Urinary bladder (tissue), 4 donors: Measurements from ENCODE around the gene SLC48A1. TPM values are rescaled to one million over a fixed set of nuclear protein-coding genes. Genes with fewer than 3 reads are reported as not detected.

Experiments used
- DNase-seq: peaks from one replicate; pipeline ENCODE4 v3.0.0-alpha.2; 2015; ENCODE audit errors: extremely low spot score
- H3K27ac ChIP-seq: one replicate; pipeline ENCODE4 v1.5.1; 2013; ENCODE audit warnings: low read depth, mild to moderate bottlenecking, moderate library complexity
- H3K36me3 ChIP-seq: one replicate; pipeline ENCODE4 v1.6.1; 2013; ENCODE audit warnings: mild to moderate bottlenecking, moderate library complexity; ENCODE audit not compliant: insufficient read depth
- H3K4me1 ChIP-seq: one replicate; pipeline ENCODE4 v1.6.1; 2013; ENCODE audit warnings: mild to moderate bottlenecking, moderate library complexity; ENCODE audit not compliant: insufficient read depth
- H3K4me3 ChIP-seq: one replicate; pipeline ENCODE4 v1.5.1; 2013; ENCODE audit warnings: low read depth, low read length
- WGBS: extraction: QIAGEN DNeasy Blood & Tissue Kit; methylation state at CpG from one replicate; pipeline ENCODE4 v1.1.7; 2013; 5-methylcytosine and 5-hydroxymethylcytosine counted together
- polyA plus RNA-seq: library from polyadenylated mRNA; stranded (reverse); fragments of 200-250 nt; gene quantifications from one replicate; pipeline ENCODE4 v1.2.3, GENCODE V29; 2013
- total RNA-seq: library from RNA; depleted of rRNA; stranded (reverse); fragments of >200 nt; gene quantifications from one replicate; pipeline ENCODE4 v1.2.3, GENCODE V29; 2014
- donor health status: healthy with polysubstance abuse.
- donor health status: healthy.

Gene SLC48A1
- total and polyA plus RNA-seq, 2 donors, result 8.6 to 31.1 TPM

DNA sequence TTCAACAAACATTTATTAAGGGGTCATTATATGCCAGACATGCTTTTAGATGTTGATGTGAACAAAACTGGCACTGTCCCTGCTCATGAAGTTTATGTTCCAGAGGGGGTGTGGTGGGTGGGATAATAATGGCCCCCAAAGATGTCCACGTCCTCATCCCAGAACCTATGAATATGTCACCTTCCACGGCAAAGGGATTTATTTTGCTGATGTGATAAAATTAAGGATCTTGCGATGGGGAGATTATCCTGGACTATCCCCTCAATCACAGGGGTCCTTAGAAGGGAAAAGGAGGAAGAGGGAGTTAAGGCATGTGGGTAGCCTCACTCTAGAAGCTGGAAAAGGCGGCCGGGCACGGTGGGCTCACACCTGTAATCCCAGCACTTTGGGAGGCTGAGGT, 1.7 kb upstream of the SLC48A1 start:
- WGBS, result 80% methylated on average over 6 of the region's 6 CpGs
- Histone ChIP-seq H3K4me3 (no peak overlapping the region), H3K36me3 (no peaks in the 10 kb centered on the region), H3K27ac (no peak overlapping the region), H3K4me1 (no peaks in the 10 kb centered on the region)
- no peak for DNase-seq

DNA sequence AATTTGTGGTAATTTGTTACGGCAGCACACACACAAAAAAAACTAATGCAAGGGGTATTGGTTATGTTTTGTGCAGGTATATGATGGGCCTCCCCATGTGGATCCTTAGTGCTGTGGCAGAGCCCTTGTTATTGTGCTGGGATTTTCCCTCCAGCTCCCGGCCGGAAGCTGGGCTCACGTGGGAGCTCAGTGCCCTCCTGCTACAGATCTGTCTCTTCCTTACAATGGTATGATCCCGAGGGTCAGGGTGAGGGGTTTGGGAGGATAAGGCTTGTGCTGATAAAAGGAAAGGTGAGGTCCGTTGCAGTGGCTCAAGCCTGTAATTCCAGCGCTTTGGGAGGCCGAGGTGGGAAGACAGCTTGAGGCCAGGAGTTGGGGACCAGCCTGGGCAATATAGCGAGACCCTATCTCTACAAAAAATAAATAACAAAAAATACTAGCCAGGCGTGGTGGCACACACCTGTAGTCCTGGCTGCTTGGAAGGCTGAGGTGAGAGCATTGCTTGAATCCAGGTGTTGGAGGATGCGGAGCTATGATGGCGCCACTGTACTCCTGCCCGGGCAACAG, 861 bp upstream of the SLC48A1 start:
- H3K36me3 ChIP-seq, result no peaks in the 10 kb centered on the region
- H3K27ac ChIP-seq, result no peak overlapping the region
- 77% methylated on average over 13 of the region's 13 CpGs for WGBS
- H3K4me1 ChIP-seq, result no peaks in the 10 kb centered on the region
- H3K4me3 ChIP-seq, result no peak overlapping the region
- no peak for DNase-seq

DNA sequence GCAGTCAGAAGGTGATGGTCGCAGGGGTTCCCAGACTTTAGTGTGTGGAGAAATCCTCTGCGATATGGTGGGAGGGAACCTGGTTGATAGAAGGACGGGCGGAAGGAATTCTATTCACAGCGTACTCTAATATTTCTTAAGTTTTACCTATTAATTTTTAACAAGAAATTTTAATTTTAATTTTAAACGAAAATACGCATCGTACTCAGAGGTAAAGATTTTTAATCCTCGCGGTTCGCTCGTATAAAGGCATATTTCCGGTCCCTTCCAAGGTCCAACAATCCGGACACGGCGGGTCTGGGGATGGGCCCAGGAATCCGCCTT, 338 bp upstream of the SLC48A1 start:
- WGBS, result 11% methylated on average over 17 of the region's 17 CpGs
- Histone ChIP-seq H3K27ac (no peak overlapping the region), H3K4me1 (no peaks in the 10 kb centered on the region), H3K36me3 (no peaks in the 10 kb centered on the region), H3K4me3 (peak overlapping the region; percentile 91)
- no peak for DNase-seq

DNA sequence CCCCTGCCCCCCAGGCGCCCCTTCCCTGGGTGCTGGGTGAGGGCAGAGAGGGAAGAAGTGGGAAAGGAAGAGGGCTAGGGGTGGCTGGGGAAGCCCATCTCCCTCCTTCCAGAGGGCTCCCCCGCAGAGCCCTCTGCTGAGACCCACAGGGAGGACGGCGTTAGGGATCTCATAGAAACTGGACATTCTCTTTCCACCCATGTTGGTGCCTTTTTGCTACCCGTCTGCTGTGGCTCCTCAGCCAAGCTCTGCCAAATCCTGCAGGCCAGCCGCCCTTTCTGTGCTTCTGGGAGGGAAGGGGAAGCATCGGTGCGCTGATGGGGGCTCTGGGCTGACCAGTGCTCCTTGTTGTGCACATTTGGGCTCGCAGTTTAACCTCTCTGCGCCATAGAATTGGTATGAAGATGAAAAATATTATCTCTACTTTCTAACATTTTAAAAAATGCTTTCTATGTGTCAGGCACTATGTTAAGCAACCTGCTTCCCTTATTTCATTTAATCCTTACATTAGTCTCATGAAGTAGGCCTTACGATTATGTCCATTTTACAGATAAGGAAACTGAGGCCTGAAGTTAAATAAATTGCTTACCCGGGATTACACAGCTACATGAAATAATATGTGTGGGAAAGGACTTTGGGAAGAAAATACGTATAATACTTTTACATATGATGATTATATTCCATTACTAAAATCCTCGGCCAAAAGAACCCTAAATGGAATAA, 981 bp downstream of the SLC48A1 start:
- no peak overlapping the region for H3K27ac ChIP-seq

DNA sequence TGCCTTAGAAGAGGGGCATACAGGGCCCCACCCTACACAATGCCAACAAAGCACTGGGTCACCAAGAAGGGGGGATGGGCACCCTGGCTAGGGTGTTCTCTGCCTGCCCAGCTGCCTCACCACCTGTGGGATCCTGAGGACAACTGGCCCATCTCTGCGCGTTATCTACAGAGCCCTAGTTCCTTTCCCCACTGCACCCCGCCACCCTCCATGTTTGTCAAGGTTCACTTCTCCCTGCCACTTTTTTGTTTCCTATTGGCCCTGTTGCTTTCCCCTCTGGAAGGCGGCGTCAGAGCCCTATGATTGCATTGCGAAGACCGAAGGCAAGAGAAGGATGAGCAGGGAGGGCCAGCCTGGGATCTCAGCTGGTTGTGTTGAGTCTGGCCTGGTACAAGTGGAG, 1.6 kb downstream of the SLC48A1 start:
- 95% methylated on average over 7 of the region's 7 CpGs for WGBS
- no peaks in the 10 kb centered on the region for H3K4me1 ChIP-seq
- no peak overlapping the region for H3K27ac ChIP-seq
- no peak overlapping the region for H3K4me3 ChIP-seq
- H3K36me3 ChIP-seq, result no peaks in the 10 kb centered on the region
- DNase-seq, result no peak

More for the DNA sequence above, 981 bp downstream of the SLC48A1 start:
- DNase-seq, result no peak
- Histone ChIP-seq H3K4me3 (peak overlapping the region; percentile 91), H3K36me3 (no peaks in the 10 kb centered on the region), H3K4me1 (no peaks in the 10 kb centered on the region)
- 60% methylated on average over 14 of the region's 14 CpGs for WGBS

DNA sequence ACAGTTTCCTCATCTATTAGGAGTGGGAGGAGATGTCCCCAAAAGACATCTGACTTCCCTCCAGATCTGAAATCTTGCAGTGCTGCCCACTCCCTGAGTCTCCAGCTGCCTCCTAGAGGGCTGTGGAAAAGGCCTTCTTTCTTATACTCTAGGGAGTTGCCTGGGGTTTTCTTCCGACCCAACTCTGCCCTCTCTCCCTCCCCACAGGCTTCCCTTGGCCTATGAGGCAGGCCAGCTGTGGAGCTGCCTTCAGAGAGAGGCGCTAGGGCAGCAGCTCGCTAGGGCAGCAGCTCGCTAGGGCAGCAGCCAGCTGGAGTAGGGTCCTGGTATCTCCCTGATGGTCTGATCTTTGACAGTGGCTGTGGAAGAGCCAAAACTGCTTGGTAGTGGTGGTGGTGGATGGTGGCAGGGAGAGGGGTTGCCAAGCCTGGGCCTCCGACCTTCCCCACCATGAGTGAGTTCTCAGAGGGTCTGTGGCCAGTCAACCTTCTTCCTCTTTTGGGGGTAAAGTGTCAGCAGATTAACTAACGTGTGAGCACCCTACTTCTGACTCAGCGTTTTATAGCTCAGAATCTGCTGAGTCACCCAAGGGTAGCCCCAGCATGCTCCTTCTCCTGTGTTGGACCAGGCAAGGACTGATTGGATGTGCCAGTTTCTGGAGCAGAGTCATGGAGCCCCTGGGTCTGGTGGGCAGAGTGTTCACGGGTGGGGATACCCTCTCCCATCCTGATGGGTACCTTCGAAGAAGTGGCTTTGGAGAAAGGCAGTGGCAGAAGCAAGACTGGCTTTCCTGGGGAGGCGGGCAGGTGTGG, 2.3 kb downstream of the SLC48A1 start:
- H3K4me1 ChIP-seq, result no peaks in the 10 kb centered on the region
- H3K4me3 ChIP-seq, result no peak overlapping the region
- WGBS, result 74% methylated on average over 10 of the region's 10 CpGs

DNA sequence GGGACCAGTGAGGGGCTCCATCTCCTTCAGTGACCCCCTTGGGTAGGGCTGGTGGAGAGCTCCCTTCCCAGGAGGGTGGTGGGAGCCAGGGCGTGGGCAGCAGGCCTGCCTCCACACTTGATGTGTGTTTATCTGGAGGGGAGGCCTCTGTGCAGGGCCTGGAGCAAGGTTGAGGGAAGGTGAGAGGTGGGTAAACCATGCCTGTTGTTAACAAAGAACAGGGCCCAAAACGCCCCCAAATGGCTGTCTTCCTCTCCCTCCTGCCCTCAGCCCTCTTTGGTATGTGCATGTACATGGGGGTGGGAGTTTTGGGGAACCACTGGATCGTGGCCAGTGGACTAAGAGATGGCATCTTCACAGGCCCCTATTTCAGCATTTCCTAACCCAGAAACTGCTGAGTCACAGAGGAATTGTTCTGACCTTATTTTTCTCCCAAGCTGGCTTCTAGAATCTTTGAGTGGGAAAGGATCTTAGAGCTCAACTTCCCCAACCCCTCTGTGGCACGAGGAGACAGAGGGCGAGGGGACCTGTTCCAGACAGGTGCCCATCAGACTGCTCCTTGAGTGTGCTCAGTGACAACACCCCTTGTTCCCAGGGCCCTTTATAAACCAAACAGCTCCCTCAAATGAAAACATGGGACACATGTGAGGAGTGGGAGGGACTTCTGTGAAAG, 3.6 kb downstream of the SLC48A1 start:
- no peak for DNase-seq
- 64% methylated on average over 5 of the region's 5 CpGs for WGBS
- Histone ChIP-seq H3K36me3 (no peaks in the 10 kb centered on the region), H3K4me1 (no peaks in the 10 kb centered on the region), H3K27ac (no peak overlapping the region), H3K4me3 (no peak overlapping the region)

More for the DNA sequence above, 2.3 kb downstream of the SLC48A1 start:
- Histone ChIP-seq H3K36me3 (no peaks in the 10 kb centered on the region), H3K27ac (no peak overlapping the region)
- DNase-seq, result no peak

DNA sequence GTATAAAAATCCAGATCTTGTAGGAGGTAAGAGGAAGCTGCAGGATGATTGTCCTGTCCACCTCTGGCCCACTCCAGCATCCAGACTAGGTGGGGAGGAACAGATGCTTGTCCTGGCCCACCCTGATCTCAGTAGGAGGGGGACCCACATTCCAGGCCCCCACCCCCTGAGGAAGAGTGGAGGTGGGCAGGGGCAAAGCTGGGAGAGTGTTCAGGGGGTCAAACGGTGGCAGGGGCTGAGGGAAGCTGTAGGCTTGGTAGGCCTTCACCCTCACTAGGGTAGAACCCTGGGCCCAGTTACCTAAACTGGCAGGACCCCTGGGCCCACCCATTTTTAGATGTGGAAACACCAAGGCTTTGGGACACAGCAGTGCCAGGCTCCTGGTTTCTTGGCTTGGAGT, 4.1 kb downstream of the SLC48A1 start:
- 50% methylated on average over 1 of the region's 1 CpG for WGBS
- no peaks in the 10 kb centered on the region for H3K36me3 ChIP-seq
- H3K27ac ChIP-seq, result no peak overlapping the region
- no peaks in the 10 kb centered on the region for H3K4me1 ChIP-seq
- DNase-seq, result no peak
- no peak overlapping the region for H3K4me3 ChIP-seq

DNA sequence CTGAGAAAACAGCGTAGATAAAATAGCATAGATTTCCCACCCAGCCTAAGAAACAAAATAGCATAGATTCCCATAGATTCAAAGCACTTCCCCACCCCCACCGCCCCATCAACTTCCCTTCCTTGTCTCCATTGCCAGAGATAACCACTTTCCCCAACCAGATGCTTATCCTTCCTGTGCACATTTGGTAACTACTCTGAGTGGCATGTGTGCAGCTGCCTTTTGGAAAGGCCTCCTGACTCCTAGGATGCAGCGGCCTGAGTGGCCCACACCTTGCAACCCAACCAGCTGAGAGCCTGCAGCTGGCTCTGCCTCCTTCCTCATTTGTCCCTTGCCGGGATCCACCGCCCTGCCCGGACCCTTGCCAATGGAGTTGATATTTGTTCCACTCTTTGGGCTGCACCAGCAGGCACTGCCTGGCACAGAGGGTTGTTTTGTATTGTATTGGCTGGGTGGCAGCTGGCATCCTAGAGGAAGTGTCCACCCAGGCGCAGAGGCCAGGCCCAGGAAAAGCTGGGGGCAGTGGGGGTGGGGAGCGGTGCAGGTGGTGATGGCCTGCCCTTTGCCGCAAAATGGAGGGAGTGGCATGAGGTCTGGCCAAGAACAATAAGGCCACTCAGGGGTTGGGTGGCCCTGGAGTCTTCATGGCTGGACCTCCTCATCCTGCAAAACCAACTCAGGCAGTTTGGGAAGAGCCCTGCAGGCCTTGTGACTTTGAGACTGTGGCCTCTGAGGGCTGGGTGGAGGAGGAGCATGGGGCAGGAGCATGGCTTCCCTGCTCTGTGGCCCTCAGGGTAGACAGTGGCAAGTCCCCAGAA, 4.9 kb downstream of the SLC48A1 start:
- no peak for DNase-seq
- Histone ChIP-seq H3K4me1 (no peaks in the 10 kb centered on the region), H3K36me3 (no peaks in the 10 kb centered on the region), H3K4me3 (no peak overlapping the region), H3K27ac (no peak overlapping the region)
- 71% methylated on average over 9 of the region's 9 CpGs for WGBS

DNA sequence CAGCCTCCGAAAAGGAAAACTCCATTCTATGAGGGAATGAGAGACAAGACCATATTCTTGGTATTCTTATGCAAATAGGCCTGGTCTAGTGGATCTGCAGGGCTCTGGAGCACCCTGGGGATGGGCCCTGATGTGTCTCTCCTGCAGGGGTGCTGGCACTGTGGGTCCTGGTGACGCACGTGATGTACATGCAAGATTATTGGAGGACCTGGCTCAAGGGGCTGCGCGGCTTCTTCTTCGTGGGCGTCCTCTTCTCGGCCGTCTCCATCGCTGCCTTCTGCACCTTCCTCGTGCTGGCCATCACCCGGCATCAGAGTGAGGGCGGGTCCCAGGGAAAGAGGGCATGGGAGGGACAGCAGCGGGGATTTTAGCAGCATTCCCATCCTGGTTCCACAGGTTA, 5.8 kb downstream of the SLC48A1 start:
- H3K36me3 ChIP-seq, result peaks cover 2% of the 10 kb centered on the region
- H3K27ac ChIP-seq, result no peak overlapping the region
- no peak overlapping the region for H3K4me3 ChIP-seq
- DNase-seq, result no peak
- WGBS, result 36% methylated on average over 14 of the region's 14 CpGs
- H3K4me1 ChIP-seq, result no peaks in the 10 kb centered on the region

DNA sequence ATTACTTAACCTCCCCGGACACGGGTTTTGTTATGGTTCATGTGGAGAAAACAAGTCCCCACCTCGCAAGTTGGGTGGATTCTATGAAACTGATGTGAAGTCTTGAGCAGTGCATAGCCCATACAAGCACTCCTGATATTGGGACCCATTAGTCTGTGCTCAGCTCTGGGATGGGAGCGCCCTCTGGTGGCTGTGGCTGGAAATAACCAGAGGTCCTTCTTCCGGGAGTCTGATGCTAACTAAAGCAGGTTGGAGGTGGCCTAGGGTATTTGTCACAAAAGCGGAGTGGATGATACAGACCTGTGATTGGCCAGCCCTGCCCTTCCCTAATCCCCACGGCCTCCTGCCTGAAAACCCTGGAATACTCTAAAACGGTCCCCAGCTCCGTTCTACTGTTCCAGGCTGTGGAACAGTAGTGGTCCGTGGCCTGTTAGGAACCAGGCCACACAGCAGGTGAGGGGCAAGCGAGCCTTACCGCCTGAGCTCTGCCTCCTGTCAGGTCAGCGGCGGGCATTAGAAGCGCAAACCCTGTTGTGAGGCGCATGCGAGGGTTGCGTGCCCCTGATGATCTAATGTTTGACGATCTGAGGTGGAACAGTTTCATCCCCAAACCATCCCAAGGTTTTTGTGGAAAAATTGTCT, 6.4 kb downstream of the SLC48A1 start:
- peak; percentile 83 for DNase-seq
- H3K4me3 ChIP-seq, result no peak overlapping the region
- peaks cover 6% of the 10 kb centered on the region for H3K36me3 ChIP-seq
- WGBS, result 27% methylated on average over 19 of the region's 19 CpGs
- no peak overlapping the region for H3K27ac ChIP-seq
- H3K4me1 ChIP-seq, result no peaks in the 10 kb centered on the region

DNA sequence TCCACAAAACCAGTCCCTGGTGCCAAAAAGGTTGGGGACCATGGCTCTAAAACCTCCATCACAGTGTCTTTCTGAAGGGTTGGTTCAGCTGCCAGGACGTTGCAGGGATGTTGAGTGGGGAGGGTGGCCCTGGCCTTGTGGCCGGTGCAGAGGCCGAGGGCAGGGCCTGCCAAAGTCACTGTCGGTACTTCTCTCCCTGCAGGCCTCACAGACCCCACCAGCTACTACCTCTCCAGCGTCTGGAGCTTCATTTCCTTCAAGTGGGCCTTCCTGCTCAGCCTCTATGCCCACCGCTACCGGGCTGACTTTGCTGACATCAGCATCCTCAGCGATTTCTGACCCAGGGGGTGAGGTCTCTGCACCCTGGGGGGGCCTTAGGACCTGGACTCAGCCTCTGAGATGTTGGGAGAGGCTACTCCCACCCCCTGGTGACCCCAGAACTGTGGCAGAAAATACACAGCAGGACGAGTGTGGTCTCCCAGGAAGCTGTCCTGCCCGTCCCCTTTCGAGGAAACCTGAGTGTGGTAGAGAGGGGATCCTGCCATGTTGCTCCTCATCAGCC, 7.0 kb downstream of the SLC48A1 start:
- Histone ChIP-seq H3K27ac (no peak overlapping the region), H3K4me1 (no peaks in the 10 kb centered on the region)

More for the DNA sequence above, 7.0 kb downstream of the SLC48A1 start:
- Histone ChIP-seq H3K4me3 (no peak overlapping the region), H3K36me3 (peaks cover 11% of the 10 kb centered on the region)
- WGBS, result 67% methylated on average over 11 of the region's 11 CpGs
- DNase-seq, result no peak
